Trophoblast cell (in vitro differentiated cells and primary cell): Measurements from ENCODE around the gene ADAMTSL2.

Experiments
- DNase-seq, 2 donors: peaks; one replicate each; pipeline ENCODE4 v3.0.0-alpha.2; 2016
- H2AFZ ChIP-seq: 2 replicates; pipeline ENCODE4 v1.6.1; 2013; ENCODE audit warnings: low read length, moderate library complexity, mild to moderate bottlenecking; ENCODE audit not compliant: insufficient read depth, poor library complexity
- H2AK5ac ChIP-seq: 2 replicates; pipeline ENCODE4 v1.6.1; 2013; ENCODE audit warnings: mild to moderate bottlenecking, low read length
- H2BK120ac ChIP-seq: 2 replicates; pipeline ENCODE4 v1.6.1; 2013; ENCODE audit warnings: low read length, mild to moderate bottlenecking, moderate library complexity; ENCODE audit not compliant: insufficient read depth, poor library complexity
- H2BK12ac ChIP-seq: 2 replicates; pipeline ENCODE4 v1.6.1; 2013; ENCODE audit warnings: mild to moderate bottlenecking, low read length, moderate library complexity
- H2BK5ac ChIP-seq: 2 replicates; pipeline ENCODE4 v1.6.1; 2013; ENCODE audit warnings: low read length, low read depth, moderate library complexity, mild to moderate bottlenecking; ENCODE audit not compliant: poor library complexity
- H3K14ac ChIP-seq: 2 replicates; pipeline ENCODE4 v1.6.1; 2013; ENCODE audit warnings: mild to moderate bottlenecking, low read length
- H3K18ac ChIP-seq: 2 replicates; pipeline ENCODE4 v1.6.1; 2013; ENCODE audit warnings: mild to moderate bottlenecking, low read length
- H3K23ac ChIP-seq: 2 replicates; pipeline ENCODE4 v1.6.1; 2013; ENCODE audit warnings: low read length
- H3K27ac ChIP-seq: 2 replicates; pipeline ENCODE4 v1.5.1; 2013; ENCODE audit warnings: low read depth, mild to moderate bottlenecking, inconsistent platforms, low read length, moderate library complexity
- H3K27me3 ChIP-seq: 2 replicates; pipeline ENCODE4 v1.6.1; 2013; ENCODE audit warnings: inconsistent platforms, mild to moderate bottlenecking, low read length, moderate library complexity; ENCODE audit not compliant: insufficient read depth
- H3K36me3 ChIP-seq, 2 experiments: 1 replicate in 1 of 2; 2 replicates in 1 of 2; pipeline ENCODE4 v1.6.1; 2013; ENCODE audit warnings: low read length in 2 of 2, mild to moderate bottlenecking in 2 of 2, moderate library complexity in 1 of 2; ENCODE audit not compliant: insufficient read depth in 2 of 2, control insufficient read depth in 1 of 2
- H3K4ac ChIP-seq: 2 replicates; pipeline ENCODE4 v1.6.1; 2013; ENCODE audit warnings: low read depth, mild to moderate bottlenecking, low read length, moderate library complexity
- H3K4me1 ChIP-seq, 2 experiments: 1 replicate in 1 of 2; 2 replicates in 1 of 2; pipeline ENCODE4 v1.6.1; 2013; ENCODE audit warnings: low read length in 2 of 2, mild to moderate bottlenecking in 2 of 2, moderate library complexity in 1 of 2; ENCODE audit not compliant: insufficient read depth in 2 of 2, control insufficient read depth in 1 of 2
- H3K4me2 ChIP-seq: 2 replicates; pipeline ENCODE4 v1.6.1; 2013; ENCODE audit warnings: inconsistent platforms, mild to moderate bottlenecking, low read length, moderate library complexity
- H3K4me3 ChIP-seq: 2 replicates; pipeline ENCODE4 v1.5.1; 2013; ENCODE audit warnings: mild to moderate bottlenecking, low read depth, low read length, inconsistent platforms
- H3K79me1 ChIP-seq: one replicate; pipeline ENCODE4 v1.6.1; 2013; ENCODE audit warnings: low read length
- H3K79me2 ChIP-seq: 2 replicates; pipeline ENCODE4 v1.6.1; 2013; ENCODE audit warnings: low read length, mild to moderate bottlenecking; ENCODE audit not compliant: control insufficient read depth, insufficient read depth, poor library complexity
- H3K9ac ChIP-seq: 2 replicates; pipeline ENCODE4 v1.6.1; 2013; ENCODE audit warnings: mild to moderate bottlenecking, low read length
- H3K9me3 ChIP-seq: 2 replicates; pipeline ENCODE4 v1.6.1; 2013; ENCODE audit warnings: low read depth, mild to moderate bottlenecking, control low read depth, inconsistent platforms, low read length; ENCODE audit not compliant: insufficient read depth
- H4K12ac ChIP-seq: 2 replicates; pipeline ENCODE4 v1.6.1; 2013; ENCODE audit warnings: low read depth, mild to moderate bottlenecking, low read length, moderate library complexity
- H4K8ac ChIP-seq: 2 replicates; pipeline ENCODE4 v1.6.1; 2013; ENCODE audit warnings: low read depth, mild to moderate bottlenecking, low read length, moderate library complexity
- H4K91ac ChIP-seq: one replicate; pipeline ENCODE4 v1.6.1; 2013; ENCODE audit warnings: low read depth, mild to moderate bottlenecking, low read length, moderate library complexity
- WGBS: extraction: QIAGEN DNeasy Blood & Tissue Kit; methylation state at CpG from one replicate; pipeline ENCODE4 v1.1.7; 2013; ENCODE audit warnings: missing lambda C conversion rate; ENCODE audit not compliant: insufficient read length, insufficient coverage; ENCODE audit errors: extremely low coverage; 5-methylcytosine and 5-hydroxymethylcytosine counted together

Gene ADAMTSL2

DNA sequence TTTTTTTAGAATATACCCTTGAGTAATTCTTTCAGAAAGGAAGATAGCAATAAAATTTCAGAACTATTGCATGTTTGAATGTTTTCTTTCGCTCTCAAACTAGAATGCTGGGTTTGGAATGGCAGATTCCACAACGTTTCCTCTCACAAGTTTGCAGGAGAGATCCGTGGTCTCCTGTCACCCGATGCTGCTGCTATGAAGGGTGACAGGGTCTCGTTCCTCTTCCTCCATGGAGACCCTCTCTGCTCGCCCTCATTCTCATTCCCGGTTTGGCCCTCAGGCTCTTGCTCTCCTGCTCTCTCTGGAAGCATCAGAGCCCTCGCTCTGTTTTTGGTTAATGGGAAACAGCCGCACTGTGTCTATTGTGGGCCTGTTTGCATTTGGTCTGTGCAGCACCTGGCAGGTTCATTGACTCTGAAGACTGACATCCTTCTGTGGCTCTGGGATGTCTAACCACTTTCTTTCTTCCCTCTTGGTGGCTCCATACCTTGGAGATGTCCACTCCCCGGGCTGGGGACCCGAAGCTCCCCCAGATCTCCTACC lies 87.3 kb downstream of the ADAMTSL2 start:
- no peak overlapping the region for H3K4ac ChIP-seq
- H4K12ac ChIP-seq = no peak overlapping the region
- H3K14ac ChIP-seq = no peak overlapping the region
- no peak for DNase-seq
- H3K79me2 ChIP-seq = no peaks in the 10 kb centered on the region
- no peaks in the 10 kb centered on the region for H3K27me3 ChIP-seq
- no peak overlapping the region for H2BK120ac ChIP-seq
- no peak overlapping the region for H3K27ac ChIP-seq
- no peak overlapping the region for H2AK5ac ChIP-seq
- peaks cover 6% of the 10 kb centered on the region for H3K9me3 ChIP-seq
- H3K4me1 ChIP-seq = no peaks in the 10 kb centered on the region
- no peaks in the 10 kb centered on the region for H3K79me1 ChIP-seq
- no peak overlapping the region for H2AFZ ChIP-seq
- no peak overlapping the region for H3K23ac ChIP-seq
- H3K4me3 ChIP-seq = no peak overlapping the region
- H3K36me3 ChIP-seq = no peaks in the 10 kb centered on the region
- H4K91ac ChIP-seq = no peak overlapping the region
- no peak overlapping the region for H4K8ac ChIP-seq
- H3K4me2 ChIP-seq = no peak overlapping the region
- H2BK12ac ChIP-seq = no peak overlapping the region
- no peak overlapping the region for H3K9ac ChIP-seq
- no CpG with 5 or more reads among the region's 11 CpGs for WGBS
- H3K18ac ChIP-seq = no peak overlapping the region
- no peak overlapping the region for H2BK5ac ChIP-seq

DNA sequence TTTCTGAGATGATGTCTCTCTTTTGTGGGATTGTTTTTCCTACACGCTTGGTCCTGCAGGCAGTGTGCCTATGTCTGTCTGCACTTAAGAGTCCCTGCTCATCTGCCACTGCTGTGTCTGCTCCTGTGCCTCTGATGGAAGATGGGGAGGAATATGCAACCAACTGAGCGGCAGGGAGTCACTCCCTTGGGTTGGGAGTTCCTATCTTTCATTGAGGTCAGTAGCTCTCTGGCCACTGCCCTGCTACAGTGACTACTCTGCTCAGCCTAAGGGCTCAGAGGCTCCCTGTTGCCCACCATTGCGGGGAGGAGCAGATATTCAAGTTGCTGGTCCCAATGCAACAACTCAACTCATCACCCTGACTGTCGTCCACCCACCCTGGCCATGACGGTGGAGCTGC lies 88.1 kb downstream of the ADAMTSL2 start:
- Histone ChIP-seq H3K14ac (no peak overlapping the region), H3K4ac (no peak overlapping the region), H4K12ac (no peak overlapping the region)

More for the DNA sequence above, 88.1 kb downstream of the ADAMTSL2 start:
- no peak for DNase-seq
- Histone ChIP-seq H3K18ac (no peak overlapping the region), H3K36me3 (no peaks in the 10 kb centered on the region), H3K79me2 (no peaks in the 10 kb centered on the region), H3K4me2 (no peak overlapping the region), H3K4me3 (no peak overlapping the region), H3K9ac (no peak overlapping the region), H2AFZ (no peak overlapping the region), H3K27me3 (no peaks in the 10 kb centered on the region), H2BK12ac (no peak overlapping the region), H3K79me1 (no peaks in the 10 kb centered on the region), H3K23ac (no peak overlapping the region), H2AK5ac (no peak overlapping the region), H4K8ac (no peak overlapping the region), H3K9me3 (peaks cover 12% of the 10 kb centered on the region), H3K27ac (no peak overlapping the region), H3K4me1 (no peaks in the 10 kb centered on the region), H2BK5ac (no peak overlapping the region), H2BK120ac (no peak overlapping the region), H4K91ac (no peak overlapping the region)
- WGBS = no CpG with 5 or more reads among the region's 5 CpGs
